Stimulated activated CD8-positive, alpha-beta memory T cell treated with anti-CD3 and anti-CD28 coated beads, Interleukin-4, amount 100 ng/mL, for 24 hours (primary cell): ENCODE data around the gene KIF13A.
"Not testable (repeated sequence)": the region's sequence is repeated elsewhere in the genome, so short reads cannot be mapped to it uniquely, and the experiment has no call there.

ENCODE experiments used
- DNase-seq: peaks from one replicate; pipeline ENCODE4 v3.0.0-alpha.2; 2020; ENCODE audit warnings: low read depth

KIF13A gene

DNA sequence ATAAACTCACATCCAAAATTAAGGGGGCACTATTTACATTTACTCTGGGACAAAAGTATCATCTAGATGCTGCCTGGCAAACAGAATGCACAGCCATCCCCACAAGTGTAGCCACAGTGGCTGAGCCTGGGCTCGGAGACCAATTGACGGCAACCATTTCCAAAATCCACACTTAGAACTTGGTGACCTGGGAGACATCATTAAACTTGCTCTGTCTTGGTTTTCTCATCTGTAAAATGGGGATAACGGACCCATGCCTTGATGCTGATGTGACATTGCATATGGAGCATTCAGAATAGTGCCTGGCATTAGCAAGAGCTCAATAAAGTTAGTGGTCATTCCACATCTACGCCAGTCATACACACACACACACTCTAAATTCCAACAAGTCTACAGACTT, 140.7 kb downstream of the KIF13A start:
- no peak for DNase-seq

DNA sequence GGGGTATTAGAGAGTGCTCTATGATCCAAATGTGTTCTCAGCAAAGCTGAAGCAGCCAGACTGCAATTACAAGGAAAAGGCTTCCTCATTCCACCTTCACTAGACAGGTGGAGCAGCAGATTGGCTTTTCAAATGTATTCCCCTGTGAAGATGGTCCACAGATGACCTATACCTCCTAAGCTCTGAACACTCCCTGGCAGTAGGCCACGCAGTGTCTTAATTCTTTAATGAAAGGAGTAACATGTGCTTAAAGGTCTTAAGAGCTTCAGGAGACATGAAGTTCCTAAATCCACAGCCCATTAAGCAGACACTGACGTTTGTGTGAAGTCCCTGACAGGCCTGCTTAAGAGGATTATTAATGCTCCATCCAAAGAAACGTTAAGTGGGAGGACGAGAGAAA, 141.8 kb downstream of the KIF13A start:
- no peak for DNase-seq

DNA sequence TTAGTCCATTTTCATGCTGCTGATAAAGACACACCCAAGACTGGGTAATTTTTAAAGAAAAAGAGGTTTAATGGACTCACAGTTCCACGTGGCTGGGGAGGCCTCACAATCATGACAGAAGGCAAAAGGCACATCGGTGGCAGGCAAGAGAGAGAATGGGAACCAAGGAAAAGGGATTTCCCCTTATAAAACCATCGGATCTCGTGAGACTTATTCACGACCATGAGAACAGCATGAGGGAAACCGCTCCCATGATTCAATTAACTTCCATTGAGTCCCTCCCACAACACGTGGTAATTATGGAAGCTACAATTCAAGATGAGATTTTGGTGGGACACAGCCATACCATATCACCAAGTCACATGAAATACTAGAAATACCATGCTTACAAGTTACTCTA, 142.5 kb downstream of the KIF13A start:
- not testable (repeated sequence) for DNase-seq

DNA sequence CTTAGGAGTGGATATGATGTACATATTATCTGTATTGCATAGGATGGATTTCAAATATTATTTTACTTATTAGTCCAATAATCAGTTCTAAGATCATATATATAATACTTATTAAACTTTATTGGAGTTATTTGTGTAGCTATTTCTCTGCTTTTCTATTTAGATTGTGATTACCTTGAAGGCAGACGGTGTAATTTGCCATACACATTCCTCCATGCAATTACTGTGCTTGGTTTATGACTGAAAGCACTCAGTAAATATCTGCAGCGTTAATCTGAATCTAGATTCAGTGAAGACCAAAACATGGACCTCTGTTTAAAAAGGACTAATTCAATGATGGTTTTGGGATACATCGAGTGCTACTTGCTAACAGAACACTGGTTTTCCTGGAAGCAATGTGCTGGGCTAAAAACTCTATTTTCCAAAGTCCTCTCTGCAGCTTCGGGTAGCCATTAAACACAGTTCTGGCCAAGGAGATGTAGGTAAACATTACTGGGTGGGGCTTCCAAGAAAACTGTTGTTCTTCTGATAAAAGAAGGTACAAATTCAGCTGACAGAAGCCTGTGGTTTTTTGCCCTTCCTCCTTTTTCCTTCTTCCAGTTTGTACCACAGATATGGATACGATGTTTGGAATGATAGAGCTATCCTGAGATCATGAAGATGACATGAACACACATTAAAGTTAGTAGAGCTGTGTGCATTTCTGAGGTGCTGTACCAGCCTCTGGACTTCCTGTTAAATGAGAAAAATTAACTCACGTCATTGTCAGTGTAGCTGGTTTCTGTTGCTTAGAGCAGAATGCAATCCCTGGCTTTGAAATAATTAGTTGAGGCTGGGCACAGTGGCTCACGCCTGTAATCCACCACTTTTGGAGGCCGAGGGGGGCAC, 144.3 kb downstream of the KIF13A start:
- DNase-seq, result no peak

DNA sequence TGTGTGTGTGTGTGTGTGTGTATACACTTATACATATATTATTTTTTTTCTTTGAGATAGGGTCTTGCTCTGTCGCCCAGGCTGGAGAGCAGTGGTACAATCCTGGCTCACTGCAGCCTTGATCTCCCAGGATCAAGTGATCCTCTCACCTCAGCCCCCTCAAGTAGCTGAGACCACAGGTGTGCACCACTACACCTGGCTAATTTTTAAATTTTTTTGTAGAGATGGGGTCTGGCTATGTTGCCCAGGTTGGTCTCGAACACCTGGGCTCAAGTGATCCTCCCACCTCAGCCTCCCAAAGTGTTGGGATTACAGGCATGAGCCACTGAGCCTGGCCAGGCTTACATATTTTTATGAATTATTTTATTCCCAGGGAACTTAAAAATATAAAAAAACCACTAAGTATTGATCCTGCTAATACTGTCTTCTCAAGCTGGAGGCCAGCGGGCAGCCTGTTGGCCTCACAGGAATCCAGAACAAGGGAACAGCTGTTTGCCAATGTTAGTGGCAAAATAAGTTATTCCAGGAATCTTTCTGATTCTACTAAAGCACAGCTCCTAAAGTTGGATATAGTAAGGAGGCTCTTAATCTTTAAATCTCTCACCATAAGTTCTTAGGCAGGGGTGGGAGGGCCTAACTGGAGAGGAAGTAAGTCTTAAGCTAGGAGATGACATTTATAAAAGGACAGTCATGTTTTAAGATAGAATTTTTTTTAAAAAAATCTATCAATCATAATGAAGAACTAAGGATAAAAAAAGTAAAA, 145.2 kb downstream of the KIF13A start:
- no peak for DNase-seq

DNA sequence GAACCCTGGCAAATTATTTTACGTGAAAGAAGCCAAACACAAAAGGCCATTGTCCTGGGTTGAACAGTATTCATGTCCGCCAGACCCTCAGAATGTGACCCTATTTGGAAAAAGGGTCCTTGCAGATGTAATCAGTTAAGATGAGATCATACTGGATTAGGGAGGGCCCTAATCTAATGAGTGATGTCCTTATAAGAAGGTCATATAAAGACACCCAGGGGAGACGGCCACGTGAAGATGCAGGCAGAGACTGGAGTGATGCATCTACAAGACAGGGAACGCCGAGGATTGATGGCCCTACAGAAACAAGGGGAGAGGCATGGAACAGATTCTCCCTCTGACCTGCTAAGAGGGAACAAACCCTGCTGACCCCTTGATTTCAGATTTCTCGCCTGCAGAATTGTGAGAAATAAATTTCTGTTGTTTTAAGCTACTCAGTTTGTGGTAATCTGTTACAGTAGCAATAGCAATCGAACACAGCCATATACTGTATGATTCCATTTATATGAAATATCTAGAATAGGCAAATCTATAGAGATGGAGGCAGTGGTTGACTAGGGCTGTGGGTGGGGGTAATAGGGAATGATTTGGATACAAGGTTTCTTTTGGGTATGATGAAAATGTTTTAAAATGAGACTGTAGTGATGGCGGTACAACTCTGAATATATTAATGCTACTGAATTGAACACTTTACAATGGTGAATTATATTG, 147.8 kb downstream of the KIF13A start:
- DNase-seq, result no peak

DNA sequence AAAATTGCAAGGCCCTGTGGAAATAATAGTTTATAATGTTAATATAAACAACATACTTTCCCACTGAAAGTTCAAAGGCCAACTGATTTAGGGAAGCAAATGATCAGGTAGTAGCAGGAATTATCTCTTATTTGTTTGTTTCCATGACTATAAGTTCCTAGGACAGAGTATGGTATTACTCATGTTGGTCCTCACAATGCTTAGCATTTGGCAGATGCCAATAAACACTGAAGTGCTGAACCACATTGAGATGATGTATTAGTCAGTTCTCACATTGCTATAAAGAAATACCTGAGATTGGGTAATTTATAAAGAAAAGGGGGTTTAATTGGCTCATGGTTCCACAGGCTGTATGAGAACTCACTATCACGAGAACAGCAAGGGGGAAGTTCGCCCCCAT, 151.1 kb downstream of the KIF13A start:
- DNase-seq, result no peak

DNA sequence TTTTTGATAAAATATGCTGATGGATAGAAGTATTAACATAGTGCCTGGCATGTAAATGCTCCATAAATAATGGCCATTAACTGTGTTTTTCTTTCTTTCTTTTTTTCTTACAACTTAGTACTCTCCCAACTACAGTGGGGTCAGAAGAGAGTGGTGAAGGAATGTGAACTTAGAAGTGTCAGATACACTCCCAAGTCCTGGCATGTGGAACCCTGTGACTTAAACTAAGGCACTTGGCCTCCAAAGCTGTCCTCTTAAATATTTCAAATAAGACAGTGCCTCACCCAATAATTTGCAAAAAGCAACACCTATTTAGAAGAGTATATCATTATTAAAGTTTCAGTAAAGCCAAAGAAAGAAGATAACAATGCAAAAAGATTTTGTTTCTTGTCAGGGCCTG, 151.7 kb downstream of the KIF13A start:
- no peak for DNase-seq

DNA sequence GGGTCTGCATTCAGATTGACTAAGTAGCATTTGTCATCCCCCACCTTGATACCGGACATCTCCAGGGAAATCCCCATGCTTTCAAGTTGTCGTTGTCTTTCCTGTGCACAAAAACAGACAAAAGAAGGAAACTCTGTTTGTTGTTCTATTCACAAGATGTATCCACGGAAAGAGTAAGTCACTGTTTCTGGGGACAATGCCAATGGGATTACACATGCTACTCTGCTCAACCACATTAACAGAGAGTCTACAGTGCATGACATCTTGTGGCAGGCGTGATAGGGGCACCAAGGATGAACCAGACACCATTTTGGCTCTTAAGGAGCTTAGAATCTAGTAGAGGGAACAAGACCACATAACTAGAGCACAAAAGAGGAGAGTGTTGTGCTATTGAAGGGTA, 156.3 kb downstream of the KIF13A start:
- DNase-seq, result no peak

DNA sequence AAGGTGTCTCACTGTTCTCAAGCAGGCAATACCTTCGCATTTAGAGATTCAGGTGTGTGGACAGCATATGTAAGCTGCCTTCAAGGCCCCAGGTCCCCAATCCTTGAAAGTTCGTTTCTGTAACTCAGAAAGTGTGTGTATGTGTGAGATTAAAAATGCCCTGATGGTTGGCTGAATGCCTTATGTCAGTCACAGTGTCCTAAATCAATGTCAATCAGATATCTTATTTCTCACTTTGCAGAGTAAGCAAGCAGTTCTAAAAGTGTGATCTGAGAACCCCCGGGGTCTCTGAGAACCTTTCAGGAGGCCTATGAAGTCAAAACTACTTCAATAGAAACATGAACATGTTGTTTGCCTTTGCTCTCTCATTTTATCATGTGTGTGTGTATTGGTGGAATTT, 157.5 kb downstream of the KIF13A start:
- no peak for DNase-seq

DNA sequence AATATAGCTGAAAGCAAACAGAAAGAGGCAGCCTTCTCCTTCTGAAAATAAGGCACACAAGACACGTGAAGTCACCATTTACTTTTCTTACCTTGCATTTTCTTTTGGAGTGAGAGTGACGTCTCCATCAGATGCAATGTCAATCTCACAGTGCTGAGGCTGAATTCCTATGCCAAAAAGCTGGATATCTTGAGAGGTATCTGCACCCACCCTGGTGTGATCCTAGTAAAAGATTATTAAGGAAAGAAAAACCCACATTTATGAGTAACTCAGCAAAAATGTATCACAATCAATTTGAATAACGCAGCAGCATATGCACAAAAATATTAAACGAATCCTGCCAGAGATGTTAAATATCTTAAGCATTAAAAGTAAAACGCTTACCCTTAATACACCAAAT, 159.3 kb downstream of the KIF13A start:
- DNase-seq, result no peak

DNA sequence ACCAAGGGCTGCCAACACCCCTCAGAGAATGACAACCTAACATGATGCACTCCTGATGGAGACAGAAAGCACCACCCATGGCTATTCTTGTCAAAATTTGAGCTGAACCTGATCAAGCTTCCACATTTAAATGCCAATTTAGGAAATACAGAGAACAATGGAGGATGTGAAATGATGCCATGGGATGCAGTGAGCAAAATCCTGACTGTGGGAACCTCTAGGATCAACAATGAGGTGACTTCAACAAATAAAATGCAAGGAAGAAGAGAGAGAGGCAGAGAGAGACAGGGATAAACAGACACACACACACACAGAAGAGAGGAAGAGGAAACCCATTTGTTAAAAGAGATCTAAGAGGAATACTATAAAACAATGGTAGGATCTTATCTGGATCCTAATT, 161.1 kb downstream of the KIF13A start:
- DNase-seq, result no peak

DNA sequence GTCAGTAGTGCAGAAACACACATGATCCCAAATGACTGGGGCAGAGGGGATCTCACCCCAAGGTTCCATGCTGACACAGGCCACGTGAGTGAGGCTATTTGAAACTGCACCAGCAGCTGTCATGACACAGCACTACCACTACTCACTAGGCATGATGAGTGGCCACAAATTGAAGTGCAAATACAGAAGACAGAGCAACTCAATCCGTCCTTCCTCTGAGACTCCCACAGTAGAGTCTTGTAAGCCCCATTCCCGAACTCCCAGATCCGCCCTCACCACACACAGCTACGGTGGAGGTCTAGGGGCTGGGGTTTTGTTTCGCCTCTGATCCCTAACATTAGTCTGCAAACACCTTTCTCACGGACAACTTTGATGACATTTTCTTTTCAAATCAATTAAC, 167.4 kb downstream of the KIF13A start:
- no peak for DNase-seq

DNA sequence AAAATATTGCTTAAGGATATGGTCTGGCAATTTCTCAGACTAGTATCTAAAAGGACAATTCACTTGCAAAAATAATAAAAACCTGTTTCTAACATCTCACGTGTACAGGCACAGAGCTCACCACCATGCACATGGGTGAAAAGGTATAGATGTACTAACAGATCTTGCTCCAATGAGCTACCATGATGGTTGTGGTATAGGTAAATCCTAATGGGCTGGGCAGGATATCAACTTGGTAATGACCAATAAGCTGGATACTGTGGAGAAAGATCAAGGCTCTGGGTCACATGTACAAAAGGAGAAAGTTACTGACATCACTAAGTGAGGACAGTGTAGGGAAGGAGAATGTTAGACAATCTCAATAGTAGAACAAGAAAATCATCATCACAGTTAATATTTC, 169.7 kb downstream of the KIF13A start:
- DNase-seq, result no peak

DNA sequence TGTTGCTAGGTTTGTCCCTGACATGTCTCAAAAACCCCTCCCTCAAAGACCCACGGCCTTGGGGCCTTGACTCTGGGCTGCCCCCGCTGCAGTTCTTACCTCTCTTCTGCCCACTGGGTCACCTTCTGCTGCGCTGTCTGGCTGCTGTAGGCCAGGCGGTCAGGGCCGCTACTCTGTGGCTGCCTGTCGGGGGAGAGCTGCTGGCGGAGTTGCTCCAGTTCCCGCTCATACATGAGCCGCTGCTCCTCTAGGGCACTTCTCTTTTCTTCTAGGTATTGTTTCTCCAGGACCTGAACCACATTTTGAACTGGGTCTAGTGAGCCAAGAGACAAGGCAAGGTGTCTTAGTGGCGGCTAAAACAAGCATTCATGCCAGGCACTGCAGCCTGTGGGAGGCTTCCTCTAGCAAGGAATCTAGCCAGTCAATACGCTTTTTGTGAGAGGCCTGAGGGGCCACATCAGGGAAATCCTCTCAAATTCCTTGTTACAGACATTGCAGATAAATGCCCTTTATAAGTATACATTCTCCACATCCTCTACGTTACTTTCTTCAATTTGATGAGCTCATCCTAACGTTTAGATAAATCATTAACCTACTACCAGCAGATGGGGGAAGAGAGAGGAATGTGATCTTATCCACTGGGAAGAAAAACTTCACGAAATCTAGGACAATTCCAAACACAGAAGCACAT, 170.4 kb downstream of the KIF13A start:
- no peak for DNase-seq

DNA sequence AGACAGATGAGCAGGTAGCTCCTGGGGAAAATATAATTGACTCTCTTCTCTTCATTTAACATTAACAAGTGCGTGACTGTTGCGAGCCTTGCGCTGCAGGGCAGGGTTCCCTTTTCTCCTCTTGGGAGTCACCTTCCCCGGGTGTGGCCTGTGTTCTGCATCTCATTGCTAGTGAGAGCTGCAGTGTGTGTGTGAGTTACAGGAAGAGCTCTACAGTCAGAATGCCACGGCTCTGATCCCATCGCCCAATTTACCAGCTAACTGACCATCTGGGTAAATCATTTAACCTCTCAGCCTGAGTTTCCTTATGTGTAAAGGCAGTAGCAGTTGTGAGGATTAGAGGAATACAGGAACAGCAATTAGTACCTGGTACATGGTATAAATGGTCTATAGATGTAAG, 173.9 kb downstream of the KIF13A start:
- DNase-seq, result no peak

DNA sequence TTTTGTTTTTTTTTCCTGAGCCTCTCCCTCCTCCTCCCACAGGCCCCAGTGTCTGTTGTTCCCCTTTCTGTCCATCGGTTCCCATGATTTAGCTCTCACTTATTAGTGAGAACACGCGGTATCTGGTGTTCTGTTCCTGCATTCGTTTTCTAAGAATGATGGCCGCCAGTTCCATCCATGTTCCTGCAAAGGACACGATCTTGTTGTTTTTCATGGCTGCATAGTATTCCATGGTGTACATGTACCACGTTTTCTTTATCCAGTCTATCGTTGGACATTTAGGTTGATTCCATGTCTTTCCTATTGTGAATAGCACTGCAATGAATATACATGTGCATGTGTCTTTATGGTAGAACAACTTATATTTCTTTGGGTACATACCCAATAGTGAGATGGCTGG, 175.1 kb downstream of the KIF13A start:
- no peak for DNase-seq

DNA sequence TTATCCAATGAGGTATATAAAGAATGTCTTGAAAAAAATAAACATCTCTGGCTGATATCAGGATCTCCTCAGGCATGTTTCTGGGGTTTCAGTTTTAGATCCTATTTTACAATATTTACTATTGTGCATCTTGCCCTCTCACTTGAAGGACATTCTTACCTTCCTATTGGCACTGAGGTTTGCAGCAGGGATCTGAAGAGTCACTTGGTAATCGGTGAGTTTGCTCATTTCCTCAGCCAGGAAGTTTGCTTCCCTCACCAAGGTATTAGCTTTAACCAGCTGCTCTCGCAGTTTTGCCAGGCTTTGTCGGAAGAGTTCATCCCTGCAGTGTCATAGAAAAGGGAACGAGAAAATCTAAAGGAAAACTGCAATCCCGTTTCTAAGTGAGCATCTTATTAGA, 178.8 kb downstream of the KIF13A start:
- DNase-seq, result no peak

DNA sequence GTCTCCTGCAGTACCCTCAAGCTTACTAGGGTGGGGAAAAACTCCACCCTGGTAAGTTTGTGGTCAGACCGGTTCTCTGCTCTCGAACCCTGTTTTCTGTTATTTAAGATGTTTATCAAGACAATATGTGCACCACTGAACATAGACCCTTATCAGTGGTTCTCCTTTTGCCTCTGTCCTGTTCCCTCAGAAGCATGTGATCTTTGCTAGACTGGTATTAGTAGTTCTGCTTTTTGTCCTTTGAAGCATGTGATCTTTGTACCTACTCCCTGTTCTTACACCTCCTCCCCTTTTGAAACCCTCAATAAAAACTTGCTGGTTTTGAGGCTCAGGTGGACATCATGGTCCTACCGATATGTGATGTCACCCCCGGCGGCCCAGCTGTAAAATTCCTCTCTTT, 180.0 kb downstream of the KIF13A start:
- not testable (repeated sequence) for DNase-seq

DNA sequence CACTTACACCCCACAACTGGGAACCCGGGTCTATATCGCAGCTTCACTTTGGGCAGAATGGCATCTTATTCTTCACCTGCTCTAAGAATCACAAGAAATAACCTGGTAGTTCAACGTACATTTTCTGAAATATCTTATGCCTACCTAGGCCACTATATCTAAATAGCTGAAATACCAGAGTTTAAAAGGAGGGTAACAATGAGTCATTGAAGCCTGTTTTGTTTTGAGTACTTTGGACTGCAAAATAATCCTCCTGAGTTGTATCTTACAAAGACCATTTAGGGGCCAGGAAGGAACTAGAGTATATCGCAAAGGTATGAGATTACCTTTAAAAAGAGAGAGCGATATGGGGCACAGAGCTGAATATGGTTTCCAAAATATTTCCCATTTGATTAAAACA, 184.0 kb downstream of the KIF13A start:
- no peak for DNase-seq

DNA sequence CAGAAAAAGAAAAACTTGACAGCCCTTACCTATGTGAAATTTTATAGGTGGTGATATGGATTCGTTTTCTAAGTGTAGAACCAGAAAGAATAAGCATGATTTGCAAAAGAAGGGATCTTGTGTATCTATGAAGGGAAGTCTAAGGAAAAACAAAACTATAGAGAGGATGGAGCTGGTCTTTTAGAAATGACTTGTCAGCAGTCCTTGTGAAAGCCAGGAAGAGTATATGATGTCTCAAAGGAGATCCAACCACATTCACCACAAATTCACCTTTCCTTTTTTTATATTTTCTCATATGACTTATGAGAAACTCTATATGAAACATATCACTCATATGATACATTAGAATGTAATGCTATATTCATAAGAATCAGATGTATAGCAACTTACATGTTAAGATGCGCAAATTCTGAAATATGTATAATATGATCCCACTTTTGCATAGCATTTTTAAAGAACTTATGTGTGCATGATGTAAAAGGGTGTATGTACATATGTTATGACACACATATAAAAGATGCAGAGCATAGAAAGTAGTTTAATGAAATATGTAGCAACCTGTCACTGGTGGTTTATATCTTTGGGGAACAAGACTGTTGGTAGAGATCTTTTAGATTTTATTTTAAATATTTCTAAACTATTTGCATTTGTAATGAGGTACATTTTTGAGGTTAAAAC, 188.8 kb downstream of the KIF13A start:
- DNase-seq, result no peak

DNA sequence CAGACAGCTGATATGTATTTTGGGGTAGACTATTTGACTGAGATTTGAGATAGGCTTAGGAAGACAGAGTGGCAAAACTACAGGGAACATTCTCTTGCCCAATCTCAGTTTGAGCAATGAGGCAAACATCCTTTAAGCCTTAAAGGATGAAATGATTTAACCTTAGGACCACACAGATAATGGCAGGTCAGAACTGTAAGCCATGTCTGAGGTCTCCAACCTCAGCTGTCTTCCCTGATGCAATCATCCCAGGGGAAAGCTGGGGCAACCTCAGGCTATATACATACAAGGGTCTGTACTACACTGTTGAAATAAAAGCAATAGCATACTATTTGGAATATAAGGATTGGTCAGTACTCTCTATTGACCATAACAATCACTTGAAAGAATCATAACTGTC, 196.9 kb downstream of the KIF13A start:
- DNase-seq, result no peak
